HTR-8/SVneo (cell line): ENCODE data around the gene ENAH.
"Not testable (repeated sequence)": the region's sequence is repeated elsewhere in the genome, so short reads cannot be mapped to it uniquely, and the experiment has no call there.

Source experiments
- DNase-seq: peaks from one replicate; pipeline ENCODE4 v3.0.0; 2011; ENCODE audit warnings: low spot score, mixed read lengths; ENCODE audit not compliant: insufficient read length
- FAIRE-seq: peaks from 2 replicates; lab custom pipeline; 2011; peaks lifted over from hg19 to GRCh38; lab: Jason Lieb, UNC

The ENAH gene

DNA sequence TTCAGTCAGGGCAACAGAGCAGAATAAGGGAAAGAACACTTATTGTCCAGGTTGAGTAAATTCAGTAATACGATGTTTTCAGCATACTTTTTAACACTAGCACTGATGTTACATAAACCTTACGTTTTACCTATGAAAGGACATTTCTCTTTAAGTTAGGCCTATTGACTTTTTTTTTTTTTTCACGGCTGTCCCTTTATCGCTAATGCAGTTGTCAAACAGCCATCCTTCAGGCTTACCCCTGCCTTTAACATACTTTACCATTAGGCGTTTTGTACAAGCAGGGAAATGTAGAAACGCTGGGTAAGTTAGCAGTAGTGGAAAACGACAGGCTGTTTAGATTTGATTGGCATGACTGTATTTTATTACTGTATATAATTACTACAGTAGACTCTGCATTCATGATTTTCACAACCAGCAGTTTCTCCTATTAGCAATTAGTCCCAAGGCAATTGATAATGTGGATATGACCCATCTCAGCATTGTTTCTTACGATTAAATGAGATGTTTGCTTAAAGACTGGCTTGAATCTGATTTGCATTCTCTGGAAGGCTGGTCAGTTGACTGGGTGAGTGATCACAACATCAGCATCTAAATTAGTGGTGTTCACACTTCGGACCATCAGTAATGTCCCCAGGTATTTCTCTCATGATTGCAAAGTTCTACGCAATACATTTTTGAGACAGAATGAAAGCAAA is 115.2 kb downstream of the ENAH start:
- FAIRE-seq, result no peak
- no peak for DNase-seq

DNA sequence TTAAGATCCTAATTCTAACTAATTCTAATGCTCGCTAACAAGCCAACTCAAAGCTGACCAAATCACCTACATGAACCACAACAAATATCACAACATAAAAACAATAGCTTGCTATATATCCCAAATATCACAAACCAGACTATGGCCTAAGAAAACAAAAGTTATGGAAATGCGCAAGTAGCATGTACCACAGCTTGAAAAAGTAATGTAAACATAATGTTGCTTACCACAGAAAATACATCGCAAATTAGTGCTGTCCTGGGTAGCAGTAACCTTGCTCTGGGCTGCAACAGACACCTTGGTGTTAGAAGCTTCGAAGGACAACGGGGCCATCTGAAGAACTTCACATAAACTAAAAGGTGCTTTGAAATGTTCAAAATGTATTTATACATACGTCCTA is 117.6 kb downstream of the ENAH start:
- FAIRE-seq, result no peak

DNA sequence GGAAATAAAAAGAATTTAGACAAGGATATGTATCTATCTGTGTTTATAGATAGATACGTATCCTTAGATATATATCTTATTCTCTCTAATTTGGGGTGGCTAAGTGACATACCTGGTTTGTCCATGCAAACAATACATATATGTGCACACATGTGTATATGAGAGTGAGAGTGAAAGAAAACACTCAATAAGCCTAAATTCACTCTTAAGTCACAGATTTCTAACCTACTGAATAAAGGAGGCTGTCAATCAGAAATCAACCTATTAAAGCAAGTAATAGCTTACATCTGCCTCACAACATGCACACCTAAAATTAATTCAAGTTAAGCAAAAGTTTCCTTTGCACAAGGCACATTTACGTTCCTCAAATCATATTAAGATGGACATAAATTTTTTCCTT is 118.2 kb downstream of the ENAH start:
- DNase-seq, result no peak
- FAIRE-seq, result no peak

More for the DNA sequence above, 117.6 kb downstream of the ENAH start:
- no peak for DNase-seq

DNA sequence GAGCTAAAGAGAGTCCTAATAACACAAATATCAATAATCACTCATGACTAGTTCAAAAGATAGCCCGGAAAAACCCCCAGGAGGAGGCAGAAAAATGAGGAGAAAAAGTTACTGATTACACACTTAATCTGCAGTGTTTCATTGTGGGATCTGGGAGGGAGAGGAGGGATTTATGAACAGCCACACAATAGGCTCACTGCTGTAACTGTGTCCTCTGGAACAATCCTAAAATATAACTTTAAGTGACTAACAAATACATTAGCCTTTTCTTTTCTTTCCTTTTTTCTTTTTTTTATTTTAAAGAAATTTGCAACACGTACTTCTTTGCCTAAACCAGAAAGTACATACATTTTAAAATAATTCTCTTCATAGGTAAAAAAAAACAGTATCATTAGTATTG is 118.8 kb downstream of the ENAH start:
- DNase-seq (no peak), FAIRE-seq (no peak)

DNA sequence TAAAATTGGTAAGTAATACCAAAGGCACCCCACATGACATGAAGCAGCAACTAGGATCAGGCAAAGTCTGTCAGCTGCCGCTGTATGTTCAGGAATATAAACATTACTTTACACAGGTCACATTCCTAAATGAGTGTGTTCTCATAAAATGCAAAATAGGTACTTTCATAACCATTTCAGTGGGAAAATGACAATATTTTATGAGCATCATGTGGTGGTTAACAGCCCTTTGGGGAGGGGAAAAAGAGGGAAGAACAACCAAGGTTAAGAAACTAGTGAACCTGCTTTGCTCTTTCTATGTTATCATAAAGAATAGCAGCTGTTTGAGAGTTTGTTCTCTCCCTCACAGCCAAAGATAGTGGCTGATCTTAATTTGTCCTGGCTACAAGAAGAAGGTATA is 119.7 kb downstream of the ENAH start:
- DNase-seq, result no peak
- peak; percentile 4 for FAIRE-seq

DNA sequence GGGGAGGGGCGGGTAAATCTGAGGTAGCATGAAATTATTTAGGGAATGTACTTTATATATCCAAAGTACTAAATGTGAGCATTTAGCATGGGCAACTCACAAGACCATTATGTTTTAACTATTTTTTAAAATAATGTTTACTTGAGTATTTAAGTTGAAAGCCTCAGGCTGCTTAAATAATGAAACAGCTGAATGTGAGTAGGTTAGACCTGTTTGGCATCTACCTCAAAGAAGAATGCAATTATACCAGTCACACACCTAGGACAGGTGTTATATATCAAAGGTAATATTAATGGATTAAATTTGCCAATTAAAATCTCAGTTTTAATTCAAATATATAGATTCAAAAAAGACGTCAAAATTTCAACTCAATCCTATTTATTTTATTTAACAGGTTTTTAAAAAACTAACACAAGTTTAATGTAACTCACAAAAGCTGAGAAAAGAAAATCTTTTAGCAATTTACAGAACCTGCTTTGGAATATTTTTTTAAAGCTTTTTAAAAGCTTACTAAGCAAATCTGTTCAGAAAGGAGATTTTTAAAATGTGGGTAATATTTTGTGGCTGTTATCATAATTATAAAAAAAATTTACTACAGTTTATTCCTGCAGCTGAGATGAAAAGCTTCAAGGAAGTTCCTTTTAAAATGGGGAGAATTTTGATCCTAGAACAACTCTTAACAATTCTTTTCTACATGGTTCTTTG is 120.5 kb downstream of the ENAH start:
- FAIRE-seq (no peak), DNase-seq (no peak)

DNA sequence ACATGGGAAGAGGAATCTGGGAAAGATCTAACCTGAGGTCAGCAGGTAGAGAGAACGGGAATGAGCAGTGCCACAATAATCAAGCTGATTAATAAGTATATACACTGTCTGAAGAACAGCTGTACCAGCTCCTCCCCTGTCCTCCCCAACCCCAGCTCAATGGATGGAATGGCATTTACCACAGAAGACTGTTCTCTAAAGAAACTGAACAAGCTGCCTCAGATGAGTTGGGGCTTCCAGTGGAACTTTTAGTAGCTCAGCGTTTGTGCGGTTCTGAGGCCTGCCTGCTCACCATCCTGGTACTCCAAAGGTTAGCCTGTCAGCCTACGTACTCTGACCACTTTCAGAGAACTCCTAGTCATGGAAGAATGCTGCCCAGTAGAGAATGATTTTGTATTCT is 123.2 kb downstream of the ENAH start:
- no peak for DNase-seq
- no peak for FAIRE-seq

DNA sequence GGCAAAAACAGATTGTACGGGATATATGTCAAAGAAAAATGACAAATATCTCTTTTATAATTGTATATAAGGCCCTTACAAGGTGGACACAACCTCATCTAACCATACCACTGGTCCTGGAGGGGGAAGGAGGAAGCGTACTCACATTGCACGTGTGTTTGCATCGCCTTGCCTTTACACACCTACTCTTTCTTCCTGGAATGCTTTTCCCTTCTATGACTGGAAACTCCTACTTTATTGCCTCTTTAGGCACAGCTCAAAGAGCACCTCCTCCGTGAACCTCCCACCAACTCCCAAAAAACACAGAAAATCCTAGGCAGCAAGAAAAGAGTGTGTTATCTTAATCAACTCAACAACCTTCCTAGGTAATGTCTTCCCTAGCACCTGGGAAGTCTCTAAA is 125.3 kb downstream of the ENAH start:
- no peak for DNase-seq
- no peak for FAIRE-seq

DNA sequence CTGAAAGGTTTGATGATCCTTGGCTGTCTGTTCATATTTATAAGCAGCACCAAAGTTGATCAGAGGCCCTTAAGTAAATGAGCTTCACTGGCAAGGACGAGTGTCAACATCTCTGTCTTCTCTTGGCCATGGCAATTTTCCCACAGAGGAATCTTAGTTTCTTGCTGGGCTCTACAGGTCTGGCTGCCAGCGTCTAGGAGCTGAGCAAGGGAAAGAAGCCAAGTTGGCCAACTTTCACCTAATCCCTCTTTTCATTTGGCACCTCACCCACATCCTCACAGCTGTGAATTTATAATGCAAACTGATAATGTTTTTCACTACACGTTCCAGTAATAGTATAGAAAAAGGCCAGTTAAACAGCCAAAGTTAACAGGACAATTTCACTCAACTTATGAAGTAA is 126.0 kb downstream of the ENAH start:
- no peak for FAIRE-seq
- DNase-seq, result no peak

DNA sequence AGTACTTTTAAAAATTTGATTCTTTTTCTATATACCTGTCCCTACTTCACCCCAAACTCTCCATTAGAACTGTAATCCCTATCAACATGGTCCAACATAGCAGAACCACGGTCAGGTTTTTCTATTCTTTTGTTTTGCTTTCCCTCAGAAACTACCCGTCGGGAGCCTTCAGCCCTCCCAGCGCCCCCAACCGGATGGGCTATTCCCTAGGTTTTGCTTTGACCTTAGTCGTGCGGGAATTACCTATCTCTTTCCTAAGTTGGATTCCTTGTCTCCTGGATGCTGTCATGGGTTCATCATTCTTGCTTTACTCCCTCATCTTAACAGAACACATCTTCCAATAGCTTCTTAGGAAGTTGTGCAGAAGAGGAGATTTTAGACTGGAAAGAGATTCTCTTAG is 127.5 kb downstream of the ENAH start:
- no peak for FAIRE-seq
- DNase-seq, result no peak

DNA sequence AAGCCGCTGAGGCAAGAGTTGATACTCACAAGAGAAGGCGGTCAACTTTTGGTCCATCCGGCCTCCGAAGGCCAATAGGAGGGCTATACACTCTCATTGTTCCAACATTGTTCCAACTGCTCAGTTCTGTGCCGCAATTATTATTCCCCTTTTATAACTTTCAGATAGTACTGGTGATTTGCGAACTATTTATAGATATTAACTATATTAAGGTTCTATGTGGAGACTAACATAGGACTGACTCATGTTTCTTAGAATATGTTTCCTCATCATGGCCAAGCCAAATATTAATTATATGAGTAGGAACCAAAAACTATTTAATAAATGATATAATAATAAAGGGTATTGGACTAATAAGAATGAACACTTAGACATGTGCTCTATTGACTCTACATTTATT is 128.4 kb downstream of the ENAH start:
- DNase-seq (no peak), FAIRE-seq (no peak)

DNA sequence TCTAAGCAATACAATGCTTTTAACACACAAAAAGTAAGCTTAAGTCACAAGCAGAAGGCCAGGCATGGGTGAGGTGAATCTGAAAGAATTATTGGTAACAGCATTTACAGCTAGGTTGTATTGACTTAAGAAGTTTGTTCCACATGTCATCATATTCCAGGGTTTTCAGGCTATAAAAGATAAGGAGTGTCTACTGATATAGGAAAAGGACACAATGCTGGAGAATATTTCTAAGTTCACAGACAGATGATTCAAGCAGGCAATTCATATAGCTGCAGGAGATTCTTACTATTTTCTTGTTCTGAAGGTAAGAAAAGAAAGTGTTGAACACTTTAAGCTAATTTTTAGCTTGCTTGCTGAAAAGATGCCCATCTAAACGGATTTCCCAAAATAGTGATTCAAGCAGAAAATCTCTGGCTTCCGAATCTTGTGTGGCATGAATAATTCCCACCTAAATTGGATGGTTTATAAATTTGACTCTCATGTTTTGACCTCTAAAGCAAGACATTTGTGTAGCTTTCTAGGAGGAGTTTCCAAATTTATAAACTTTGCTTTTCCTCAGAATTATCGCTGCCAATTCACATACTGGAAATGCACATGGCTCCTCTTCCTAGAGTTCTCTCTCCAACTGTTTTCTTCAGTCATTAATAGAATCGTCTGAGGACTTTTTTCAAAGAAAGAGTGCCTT is 129.5 kb downstream of the ENAH start:
- FAIRE-seq, result no peak
- no peak for DNase-seq

DNA sequence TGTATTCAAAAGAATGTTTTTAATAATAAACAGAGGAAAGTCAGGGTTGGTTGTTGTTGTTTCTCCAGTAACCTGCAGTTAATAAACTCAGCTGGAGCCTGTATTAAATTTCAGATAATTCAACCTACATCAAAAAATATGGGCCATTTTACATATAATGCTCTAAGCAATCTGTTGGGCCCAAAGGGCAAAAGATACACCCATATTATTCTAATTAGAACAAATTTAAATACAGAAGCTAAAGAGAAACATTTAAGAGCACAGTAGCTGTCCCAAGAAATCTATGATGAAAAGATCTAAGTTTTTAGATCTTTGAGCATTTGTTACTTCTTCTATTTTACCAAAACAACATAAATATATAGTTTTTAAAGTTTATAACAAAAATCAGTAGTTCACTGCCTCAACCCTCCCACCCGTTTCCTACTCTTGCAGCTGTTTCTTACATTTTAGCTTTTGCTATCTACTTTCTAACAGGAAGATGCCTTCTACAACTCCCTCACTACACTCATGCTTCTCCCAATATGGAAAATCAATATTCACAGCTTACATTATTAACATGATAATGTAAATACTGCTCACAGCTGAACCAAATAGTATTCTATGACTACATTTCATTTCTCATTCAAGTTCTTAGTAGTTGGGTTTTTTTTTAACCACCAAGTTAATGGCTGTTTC is 130.2 kb downstream of the ENAH start:
- no peak for FAIRE-seq
- no peak for DNase-seq

DNA sequence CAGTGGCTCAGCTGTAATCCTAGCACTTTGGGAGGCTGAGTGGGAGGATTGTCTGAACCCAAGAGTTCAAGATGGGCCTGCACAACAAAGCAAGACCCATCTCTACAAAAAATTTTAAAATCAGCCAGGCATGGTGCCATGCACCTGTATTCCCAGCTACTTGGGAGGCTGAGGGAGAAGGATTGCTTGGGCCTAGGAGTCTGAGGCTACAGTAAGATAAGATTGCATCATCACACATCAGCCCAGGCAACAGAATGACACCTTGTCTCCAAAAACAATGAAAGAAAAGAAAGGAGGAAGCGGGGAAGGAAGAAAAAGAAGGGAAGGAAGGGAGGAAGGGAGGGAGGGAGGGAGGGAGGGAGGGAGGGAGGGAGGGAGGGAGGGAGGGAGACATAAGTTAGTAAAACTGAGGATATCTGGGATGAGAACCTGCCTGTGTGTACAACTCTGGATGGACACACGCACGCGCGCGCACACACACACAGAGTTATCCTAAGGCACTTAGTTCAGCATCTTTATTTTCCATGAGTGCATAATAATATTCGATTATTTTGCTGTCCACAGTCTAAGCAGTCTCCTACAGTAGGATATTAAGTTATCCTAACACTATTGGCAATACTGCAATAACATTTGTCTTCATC is 132.2 kb downstream of the ENAH start:
- DNase-seq, result no peak
- no peak for FAIRE-seq

DNA sequence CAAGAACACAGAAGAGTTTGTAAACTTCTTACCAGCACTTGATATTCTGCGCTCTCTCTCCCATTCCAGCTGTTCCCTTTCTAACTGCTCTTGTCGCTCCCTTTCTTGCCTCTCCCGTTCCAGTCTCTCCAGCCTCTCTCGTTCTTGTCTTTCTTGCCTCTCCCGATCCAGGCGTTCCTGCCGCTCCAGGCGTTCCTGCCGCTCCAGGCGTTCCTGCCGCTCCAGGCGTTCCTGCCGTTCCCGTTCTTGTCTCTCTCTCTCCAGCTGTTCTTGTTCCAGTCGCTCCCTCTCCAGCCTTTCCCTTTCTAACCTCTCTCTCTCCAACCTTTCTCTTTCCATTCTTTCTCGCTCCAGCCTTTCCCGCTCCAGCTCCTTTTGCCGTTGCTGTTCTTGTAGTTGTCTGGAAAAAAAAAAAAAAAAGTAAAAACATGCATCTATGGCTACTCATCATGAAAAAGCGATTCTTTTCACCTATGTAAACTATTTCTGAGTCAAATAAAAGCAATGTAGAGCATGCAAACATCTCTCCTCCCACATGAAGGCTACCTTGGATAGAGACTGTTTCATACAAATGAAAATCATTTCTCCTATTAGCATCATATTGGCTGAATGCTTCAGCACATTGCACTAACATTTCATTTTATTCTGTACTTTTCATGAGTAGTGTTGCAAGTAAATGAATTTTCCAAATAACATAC is 133.6 kb downstream of the ENAH start:
- no peak for DNase-seq
- no peak for FAIRE-seq

DNA sequence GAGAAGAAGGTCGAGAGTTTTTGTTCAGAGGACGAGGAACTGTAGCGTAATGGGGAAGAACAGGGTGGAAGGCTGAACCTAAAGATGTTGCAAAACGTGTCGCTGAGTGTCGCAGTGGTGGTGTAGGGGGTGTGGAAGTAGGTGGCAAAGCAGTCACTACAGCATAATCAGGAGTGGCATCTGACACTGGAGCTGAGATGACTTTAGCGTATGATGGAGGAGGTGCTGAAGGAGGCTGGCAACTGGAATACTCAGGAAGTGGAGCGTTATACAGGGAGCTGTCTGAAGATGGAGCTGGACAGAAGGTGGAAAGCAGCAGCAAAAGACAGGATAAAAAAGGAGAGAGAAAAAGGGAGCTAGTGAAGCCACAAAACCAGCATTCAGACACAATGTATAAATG is 135.2 kb downstream of the ENAH start:
- no peak for DNase-seq
- FAIRE-seq, result no peak

DNA sequence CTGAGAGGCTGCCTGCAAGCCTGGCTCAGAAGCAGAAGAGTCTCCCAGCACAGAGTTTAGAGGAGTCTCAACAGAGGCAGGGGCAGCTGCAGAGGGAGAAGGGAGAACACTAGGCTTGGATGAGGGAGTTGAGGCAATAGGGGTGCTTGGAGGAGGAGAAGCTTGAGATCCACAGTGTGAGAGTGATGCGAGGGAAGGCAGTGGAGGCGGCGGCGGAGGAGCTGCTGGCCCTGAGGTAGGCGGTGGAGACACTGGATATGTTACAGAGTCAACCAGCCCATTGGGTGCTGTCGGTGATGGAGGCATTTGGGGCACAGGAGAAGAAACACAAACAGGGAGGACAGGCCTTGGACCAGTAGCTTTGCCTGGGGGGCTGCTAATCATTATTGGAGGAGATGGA is 135.7 kb downstream of the ENAH start:
- DNase-seq (no peak), FAIRE-seq (no peak)

DNA sequence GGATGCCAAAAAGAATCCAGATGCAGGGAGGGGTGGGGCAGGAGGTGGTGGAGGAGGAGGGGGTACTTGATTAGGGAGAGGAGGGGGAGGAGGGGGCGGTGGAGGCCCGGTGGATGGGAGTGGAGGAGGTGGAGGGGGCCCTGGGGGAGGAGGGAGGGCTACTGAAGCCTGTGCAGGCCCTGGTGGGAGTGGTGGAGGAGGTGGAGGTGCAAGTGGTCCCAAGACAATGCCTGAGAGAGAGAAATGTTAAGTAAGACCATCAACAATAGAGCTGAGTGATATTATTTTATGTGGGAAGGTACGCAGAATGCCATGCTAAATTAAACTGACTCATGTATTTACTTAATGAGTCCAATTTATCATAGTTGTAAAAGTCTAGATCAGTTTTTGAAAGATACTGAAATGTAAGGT is 138.2 kb downstream of the ENAH start:
- DNase-seq (no peak), FAIRE-seq (no peak)

DNA sequence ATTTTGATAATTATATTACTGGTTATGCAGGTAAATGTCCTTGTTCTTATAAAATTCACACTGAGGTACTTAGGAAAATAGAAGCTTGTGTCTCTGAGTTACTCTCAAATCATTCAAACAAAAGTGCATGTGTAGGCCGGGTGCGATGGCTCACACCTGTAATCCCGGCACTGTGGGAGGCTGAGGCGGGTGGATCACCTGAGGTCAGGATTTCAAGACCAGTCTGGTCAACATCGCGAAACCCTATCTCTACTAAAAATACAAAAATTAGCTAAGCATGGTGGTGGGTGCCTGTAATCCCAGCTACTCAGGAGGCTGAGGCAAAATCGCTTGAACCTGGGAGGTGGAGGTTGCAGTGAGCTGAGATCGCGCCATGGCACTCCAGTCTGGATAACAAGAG is 139.3 kb downstream of the ENAH start:
- FAIRE-seq, DNase-seq: not testable (repeated sequence)

DNA sequence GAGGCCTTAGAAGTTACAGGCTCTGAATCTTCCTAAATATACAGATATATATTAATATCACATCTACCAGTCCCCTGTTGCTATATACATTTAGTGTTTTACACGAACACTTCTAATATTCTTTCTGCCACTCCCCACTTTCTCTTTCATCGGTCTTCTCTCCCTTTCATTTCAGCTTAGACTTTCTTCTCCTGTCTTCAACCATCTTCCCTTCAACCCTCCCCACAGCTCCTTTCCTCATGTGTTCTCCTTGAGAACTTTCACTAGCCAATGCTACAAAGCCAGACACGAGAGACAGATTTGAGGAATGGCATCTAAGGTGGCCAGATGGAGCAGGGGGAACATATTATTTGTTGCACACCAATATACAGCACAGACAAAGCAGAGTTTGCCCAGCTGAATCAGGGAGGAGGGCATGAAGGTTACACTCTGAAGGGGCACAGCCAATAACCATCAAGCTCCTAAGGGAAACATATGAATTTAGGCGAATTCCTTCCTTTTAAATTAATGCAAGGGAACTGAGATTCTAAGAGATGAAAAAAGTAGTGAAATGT is 141.0 kb downstream of the ENAH start:
- DNase-seq (no peak), FAIRE-seq (no peak)
